Measurements from ENCODE around the gene ZNF468.
"Not testable (repeated sequence)": the region's sequence is repeated elsewhere in the genome, so short reads cannot be mapped to it uniquely, and the experiment has no call there.

- TF ChIP-seq CTCF, POLR2AphosphoS5, POLR2A (IDR thresholded peaks at IDR 0.05): not testable (repeated sequence)
These were observed 660 bp downstream of the ZNF468 start for GRCh38 chr19:52856540-52857377.

Measured in prostate gland (tissue), 2 donors.